ENCODE measurements around the gene DNA2.

The DNA2 gene

GRCh38 chr10:68440898-68441297 is 30.9 kb downstream of the DNA2 start:
- no peak for DNase-seq

- no peak for DNase-seq
Measured at GRCh38 chr10:68435803-68436202, 36.0 kb downstream of the DNA2 start.

- no peak for DNase-seq
Measured at GRCh38 chr10:68434657-68435056, 37.1 kb downstream of the DNA2 start.

GRCh38 chr10:68428396-68429104 is 43.2 kb downstream of the DNA2 start:
- peak; percentile 23 for DNase-seq

GRCh38 chr10:68424454-68425014 is 47.2 kb downstream of the DNA2 start:
- DNase-seq: no peak

- no peak for DNase-seq
Measured at GRCh38 chr10:68423522-68423921, 48.3 kb downstream of the DNA2 start.

GRCh38 chr10:68419376-68419775 is 52.4 kb downstream of the DNA2 start:
- no peak for DNase-seq

GRCh38 chr10:68408898-68409518 is 62.8 kb downstream of the DNA2 start:
- no peak for DNase-seq

GRCh38 chr10:68406815-68407548 is 64.8 kb downstream of the DNA2 start, which contains the start of gene RUFY2:
Gene RUFY2, minus strand, starts transcription at chr10:68407277. Its CDS starts 88 bp downstream, at chr10:68407189.
- peak; percentile 23 for DNase-seq

- no peak for DNase-seq
Measured at GRCh38 chr10:68406111-68406814, 65.5 kb downstream of the DNA2 start.

GRCh38 chr10:68403701-68404100 is 68.1 kb downstream of the DNA2 start:
- DNase-seq: no peak

GRCh38 chr10:68402276-68402675 is 69.5 kb downstream of the DNA2 start:
- no peak for DNase-seq

GRCh38 chr10:68397005-68397404 is 74.8 kb downstream of the DNA2 start:
- no peak for DNase-seq

GRCh38 chr10:68385740-68386139 is 86.0 kb downstream of the DNA2 start:
- DNase-seq: no peak

- no peak for DNase-seq
Measured at GRCh38 chr10:68371604-68372003, 100.2 kb downstream of the DNA2 start.

GRCh38 chr10:68367121-68367520 is 104.7 kb downstream of the DNA2 start:
- DNase-seq: no peak

GRCh38 chr10:68366600-68366999 is 105.2 kb downstream of the DNA2 start:
- DNase-seq: no peak

- no peak for DNase-seq
Measured at GRCh38 chr10:68365611-68366010, 106.2 kb downstream of the DNA2 start.

GRCh38 chr10:68364101-68364886 is 107.5 kb downstream of the DNA2 start:
- DNase-seq: no peak

Measured in NCI-H446 treated with DMSO at 0.1 percent for 48 hours (cell line).